ENCODE measurements around the gene PPARD.

DNA sequence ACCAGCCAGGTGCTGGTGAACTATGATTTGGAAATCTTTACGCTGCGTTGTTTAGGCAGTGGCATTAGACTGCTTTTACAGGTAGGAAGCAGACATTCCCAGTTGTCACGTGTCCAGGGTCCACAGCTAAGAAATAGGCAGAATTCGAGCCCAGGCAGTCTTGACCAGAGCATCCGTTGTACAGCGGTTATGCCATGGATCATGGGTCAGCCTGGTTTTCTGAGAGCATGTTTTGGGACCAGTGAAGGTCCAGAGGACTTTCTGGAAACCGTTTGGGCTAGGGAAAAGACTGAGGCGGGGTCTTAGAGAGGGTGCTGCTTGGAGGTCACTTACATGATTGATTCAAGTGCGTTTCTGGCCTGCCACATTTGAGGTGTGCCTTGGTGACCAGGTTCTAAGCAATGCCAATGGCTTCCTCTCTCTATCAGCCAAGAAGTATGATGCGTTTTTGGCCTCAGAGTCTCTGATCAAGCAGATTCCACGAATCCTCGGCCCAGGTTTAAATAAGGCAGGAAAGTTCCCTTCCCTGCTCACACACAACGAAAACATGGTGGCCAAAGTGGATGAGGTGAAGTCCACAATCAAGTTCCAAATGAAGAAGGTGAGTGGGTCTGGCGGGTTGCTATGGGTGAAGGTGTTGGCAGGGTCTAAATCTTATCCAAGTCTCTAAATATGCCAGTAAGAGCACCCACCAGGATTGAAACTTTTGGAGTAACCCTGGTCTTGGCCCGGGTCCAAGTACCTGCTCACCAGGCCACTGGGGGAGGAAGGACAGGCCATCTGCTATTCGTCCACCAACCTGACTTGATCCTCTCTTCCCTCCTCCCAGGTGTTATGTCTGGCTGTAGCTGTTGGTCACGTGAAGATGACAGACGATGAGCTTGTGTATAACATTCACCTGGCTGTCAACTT lies 127.6 kb downstream of the PPARD start:
- TF ChIP-seq, protein P1, sequence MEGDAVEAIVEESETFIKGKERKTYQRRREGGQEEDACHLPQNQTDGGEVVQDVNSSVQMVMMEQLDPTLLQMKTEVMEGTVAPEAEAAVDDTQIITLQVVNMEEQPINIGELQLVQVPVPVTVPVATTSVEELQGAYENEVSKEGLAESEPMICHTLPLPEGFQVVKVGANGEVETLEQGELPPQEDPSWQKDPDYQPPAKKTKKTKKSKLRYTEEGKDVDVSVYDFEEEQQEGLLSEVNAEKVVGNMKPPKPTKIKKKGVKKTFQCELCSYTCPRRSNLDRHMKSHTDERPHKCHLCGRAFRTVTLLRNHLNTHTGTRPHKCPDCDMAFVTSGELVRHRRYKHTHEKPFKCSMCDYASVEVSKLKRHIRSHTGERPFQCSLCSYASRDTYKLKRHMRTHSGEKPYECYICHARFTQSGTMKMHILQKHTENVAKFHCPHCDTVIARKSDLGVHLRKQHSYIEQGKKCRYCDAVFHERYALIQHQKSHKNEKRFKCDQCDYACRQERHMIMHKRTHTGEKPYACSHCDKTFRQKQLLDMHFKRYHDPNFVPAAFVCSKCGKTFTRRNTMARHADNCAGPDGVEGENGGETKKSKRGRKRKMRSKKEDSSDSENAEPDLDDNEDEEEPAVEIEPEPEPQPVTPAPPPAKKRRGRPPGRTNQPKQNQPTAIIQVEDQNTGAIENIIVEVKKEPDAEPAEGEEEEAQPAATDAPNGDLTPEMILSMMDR (IDR thresholded peaks at IDR 0.05; ENCODE audit: insufficient read depth, low read depth, low read length): no peak
- no peak for TF ChIP-seq EZH2 (IDR thresholded peaks at IDR 0.05; ENCODE audit: insufficient read depth, low read length)
